CD14-positive monocyte (primary cell): ENCODE data around the gene BTN3A1. TPM values are rescaled to one million over a fixed set of nuclear protein-coding genes. Genes with fewer than 3 reads are reported as not detected.

Experiments
- DNase-seq, 3 donors: peaks; one replicate each; pipeline ENCODE4 v3.0.0-alpha.2; 2011 to 2022
- H2AFZ ChIP-seq: 2 replicates; pipeline ENCODE4 v1.6.0; 2012; ENCODE audit warnings: mild to moderate bottlenecking, low read depth, low read length, inconsistent platforms; ENCODE audit not compliant: insufficient read depth, poor library complexity, severe bottlenecking
- H3K27ac ChIP-seq, 2 donors: 1 replicate in 1 of 2; 2 replicates in 1 of 2; pipeline ENCODE4 v1.5.1; 2012 to 2013; ENCODE audit warnings: low read length in 2 of 2, control low read depth in 1 of 2, inconsistent platforms in 1 of 2, low read depth in 1 of 2, mild to moderate bottlenecking in 1 of 2
- H3K27me3 ChIP-seq, 2 donors: one replicate each; pipeline versions ENCODE4 v1.6.0 to v1.6.1; 2011 to 2013; ENCODE audit warnings: low read length in 2 of 2; ENCODE audit not compliant: control insufficient read depth in 2 of 2, insufficient read depth in 2 of 2
- H3K36me3 ChIP-seq, 2 donors: replicated peaks in 1 of 2; 1 replicate in 1 of 2; 2 replicates in 1 of 2; pipeline versions ENCODE4 v1.5.1 to v1.6.1; 2012 to 2013; ENCODE audit warnings: low read length in 2 of 2, control low read depth in 1 of 2, inconsistent platforms in 1 of 2, mild to moderate bottlenecking in 1 of 2; ENCODE audit not compliant: insufficient read depth in 2 of 2, control insufficient read depth in 1 of 2
- H3K4me1 ChIP-seq, 2 donors: 1 replicate in 1 of 2; 2 replicates in 1 of 2; pipeline versions ENCODE4 v1.5.1 to v1.6.1; 2012 to 2013; ENCODE audit warnings: low read length in 2 of 2, control low read depth in 1 of 2, inconsistent platforms in 1 of 2, mild to moderate bottlenecking in 1 of 2, moderate library complexity in 1 of 2; ENCODE audit not compliant: insufficient read depth in 2 of 2, control insufficient read depth in 1 of 2
- H3K4me2 ChIP-seq: replicated peaks from 2 replicates; pipeline ENCODE3; 2012; ENCODE audit warnings: low read length, moderate library complexity, mild to moderate bottlenecking; ENCODE audit not compliant: poor library complexity, severe bottlenecking; ENCODE audit errors: extremely low read depth
- H3K4me3 ChIP-seq, 3 experiments: fragments of 200-600 bp in 1 of 3; sonication (generic) in 1 of 3; replicated peaks in 1 of 3; 1 replicate in 2 of 3; 2 replicates in 1 of 3; pipeline ENCODE4 v1.5.1; 2011 to 2013; ENCODE audit warnings: low read length in 3 of 3, mild to moderate bottlenecking in 3 of 3, control low read depth in 2 of 3, low read depth in 2 of 3, inconsistent platforms in 1 of 3, moderate library complexity in 1 of 3
- H3K79me2 ChIP-seq: 2 replicates; pipeline ENCODE4 v1.6.0; 2012; ENCODE audit warnings: mild to moderate bottlenecking, control low read depth, inconsistent platforms, low read length, moderate library complexity; ENCODE audit not compliant: insufficient read depth
- H3K9ac ChIP-seq: 2 replicates; pipeline ENCODE4 v1.6.0; 2017; ENCODE audit warnings: low read length, mild to moderate bottlenecking; ENCODE audit not compliant: insufficient read depth, poor library complexity, severe bottlenecking
- H3K9me3 ChIP-seq, 2 donors: replicated peaks in 1 of 2; 1 replicate in 1 of 2; 2 replicates in 1 of 2; pipeline versions ENCODE4 v1.5.1 to v1.6.1; 2012 to 2013; ENCODE audit warnings: low read length in 2 of 2, control low read depth in 1 of 2; ENCODE audit not compliant: control insufficient read depth in 1 of 2, insufficient read depth in 1 of 2
- H4K20me1 ChIP-seq: 2 replicates; pipeline ENCODE4 v1.6.0; 2012; ENCODE audit warnings: mild to moderate bottlenecking, low read length, control low read depth, moderate library complexity; ENCODE audit not compliant: insufficient read depth
- H3K27ac Mint-ChIP-seq, 7 donors: one replicate each; pipeline ENCODE4 v1.8.0; 2020; ENCODE audit warnings: mild to moderate bottlenecking in 7 of 7, mixed read lengths in 7 of 7, moderate library complexity in 6 of 7, inconsistent platforms in 2 of 7
- H3K27me3 Mint-ChIP-seq, 3 donors: one replicate each; pipeline ENCODE4 v1.8.0; 2021 to 2022; ENCODE audit warnings: low read depth in 3 of 3, mild to moderate bottlenecking in 3 of 3, mixed read lengths in 3 of 3, moderate library complexity in 3 of 3, inconsistent platforms in 1 of 3
- H3K36me3 Mint-ChIP-seq, 2 donors: one replicate each; pipeline ENCODE4 v1.8.0; 2020; ENCODE audit warnings: mixed read lengths in 2 of 2, inconsistent platforms in 1 of 2, mild to moderate bottlenecking in 1 of 2
- H3K4me1 Mint-ChIP-seq: one replicate; pipeline ENCODE4 v1.8.0; 2020; ENCODE audit warnings: mild to moderate bottlenecking, mixed read lengths
- H3K4me3 Mint-ChIP-seq, 2 donors: one replicate each; pipeline ENCODE4 v1.8.0; 2020; ENCODE audit warnings: mild to moderate bottlenecking in 2 of 2, mixed read lengths in 2 of 2, moderate library complexity in 1 of 2
- H3K9me3 Mint-ChIP-seq, 7 donors: one replicate each; pipeline ENCODE4 v1.8.0; 2020 to 2022; ENCODE audit warnings: mixed read lengths in 7 of 7, mild to moderate bottlenecking in 6 of 7, moderate library complexity in 6 of 7, inconsistent platforms in 2 of 7
- WGBS: methylation state at CpG from one replicate; pipeline ENCODE4 v1.1.5; 2013; ENCODE audit warnings: missing lambda C conversion rate; ENCODE audit not compliant: insufficient coverage; 5-methylcytosine and 5-hydroxymethylcytosine counted together
- intact Hi-C, 2 donors: fragments of 100-400 bp; cut with micrococcal nuclease; formaldehyde crosslinking; loops; one replicate each; pipeline versions ENCODE4 v1.15.0 to v1.15.1; 2023
- polyA plus RNA-seq, 3 donors: library from polyadenylated mRNA; depleted of rRNA in 1 of 3; unstranded in 2 of 3; stranded (reverse) in 1 of 3; fragments of 300-500 nt in 2 of 3; fragments of >200 nt in 1 of 3; fragmentation: Illumina TruSeq in 2 of 3; gene quantifications; 1 replicate in 2 of 3; 2 replicates in 1 of 3; pipeline ENCODE4 v1.2.3, GENCODE V29; 2012 to 2021
- TF ChIP-seq, protein P1 (sequence below): fragments of 200-600 bp; IDR thresholded peaks from one replicate; pipeline ENCODE4 v1.8.0; 2022; ENCODE audit warnings: antibody characterized with exemption, mild to moderate bottlenecking

BTN3A1 gene
- polyA plus RNA-seq, 3 donors = 19.7 to 114 (median 25.1) TPM

DNA sequence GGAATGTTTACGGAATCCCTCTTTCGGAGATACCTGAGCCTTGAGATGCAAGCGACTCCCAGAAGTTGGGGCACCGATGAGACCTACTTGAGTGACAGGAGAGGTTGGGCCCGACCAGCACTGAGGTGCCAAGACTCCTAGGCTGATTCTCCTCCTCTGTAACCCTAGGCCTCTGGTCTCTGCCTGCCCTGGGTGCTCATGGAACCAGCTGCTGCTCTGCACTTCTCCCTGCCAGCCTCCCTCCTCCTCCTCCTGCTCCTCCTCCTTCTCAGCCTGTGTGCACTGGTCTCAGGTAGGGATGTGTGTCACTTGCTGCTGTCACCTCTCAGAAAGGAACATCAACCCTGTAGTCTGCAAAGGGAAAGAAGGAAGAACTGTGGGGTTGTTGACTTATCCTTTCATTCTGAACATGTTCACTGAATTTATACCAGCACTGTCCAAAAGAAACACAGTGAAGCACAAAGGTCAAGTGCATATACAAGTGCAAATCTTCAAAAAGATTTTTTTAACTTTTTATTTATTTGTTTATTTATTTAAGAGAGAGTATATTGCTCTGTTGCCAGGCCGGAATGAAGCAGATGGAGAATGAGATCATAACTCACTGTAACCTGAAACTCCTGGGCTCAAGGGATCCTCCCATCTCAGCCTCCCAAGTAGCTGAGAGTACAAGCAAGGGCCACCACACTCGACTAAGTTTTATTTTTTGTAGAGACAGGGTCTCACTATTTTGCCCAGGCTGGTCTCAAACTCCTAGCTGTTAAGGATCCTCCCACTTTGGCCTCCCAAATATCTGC is 18.3 kb upstream of the BTN3A1 start:
- peak in 1 of 3 donors; percentile 28 for DNase-seq
- TF ChIP-seq, protein P1, sequence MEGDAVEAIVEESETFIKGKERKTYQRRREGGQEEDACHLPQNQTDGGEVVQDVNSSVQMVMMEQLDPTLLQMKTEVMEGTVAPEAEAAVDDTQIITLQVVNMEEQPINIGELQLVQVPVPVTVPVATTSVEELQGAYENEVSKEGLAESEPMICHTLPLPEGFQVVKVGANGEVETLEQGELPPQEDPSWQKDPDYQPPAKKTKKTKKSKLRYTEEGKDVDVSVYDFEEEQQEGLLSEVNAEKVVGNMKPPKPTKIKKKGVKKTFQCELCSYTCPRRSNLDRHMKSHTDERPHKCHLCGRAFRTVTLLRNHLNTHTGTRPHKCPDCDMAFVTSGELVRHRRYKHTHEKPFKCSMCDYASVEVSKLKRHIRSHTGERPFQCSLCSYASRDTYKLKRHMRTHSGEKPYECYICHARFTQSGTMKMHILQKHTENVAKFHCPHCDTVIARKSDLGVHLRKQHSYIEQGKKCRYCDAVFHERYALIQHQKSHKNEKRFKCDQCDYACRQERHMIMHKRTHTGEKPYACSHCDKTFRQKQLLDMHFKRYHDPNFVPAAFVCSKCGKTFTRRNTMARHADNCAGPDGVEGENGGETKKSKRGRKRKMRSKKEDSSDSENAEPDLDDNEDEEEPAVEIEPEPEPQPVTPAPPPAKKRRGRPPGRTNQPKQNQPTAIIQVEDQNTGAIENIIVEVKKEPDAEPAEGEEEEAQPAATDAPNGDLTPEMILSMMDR = no peak
- H3K27me3 Mint-ChIP-seq = peaks cover 0 to 3% (median 0%) of the 10 kb centered on the region in 3 donors
- peaks cover 5 to 12% of the 10 kb centered on the region in 2 donors for H3K36me3 ChIP-seq
- H3K9me3 Mint-ChIP-seq = peaks cover 0 to 3% (median 0%) of the 10 kb centered on the region in 7 donors
- no peaks in the 10 kb centered on the region for H3K27me3 ChIP-seq
- peaks cover 39% of the 10 kb centered on the region for H3K79me2 ChIP-seq
- peak overlapping the region; percentile 87 for H3K9ac ChIP-seq
- H3K4me2 ChIP-seq = peak overlapping the region; percentile 94
- H3K9me3 ChIP-seq = no peaks in the 10 kb centered on the region
- H3K27ac ChIP-seq = peak overlapping the region; percentile 70 to 97
- peak overlapping the region; percentile 98 to 100 for H3K4me3 Mint-ChIP-seq
- 8% methylated on average over 5 of the region's 7 CpGs for WGBS
- H3K27ac Mint-ChIP-seq = peak overlapping the region; percentile 97 to 100 (median 99)
- H4K20me1 ChIP-seq = no peaks in the 10 kb centered on the region
- intact Hi-C loops = no loop called here
- H3K4me3 ChIP-seq = peak overlapping the region; percentile 83 to 99 (median 94)
- H3K4me1 Mint-ChIP-seq = peaks cover 47% of the 10 kb centered on the region
- peak overlapping the region; percentile 91 for H2AFZ ChIP-seq
- peaks cover 29 to 34% of the 10 kb centered on the region in 2 donors for H3K4me1 ChIP-seq
- peaks cover 13 to 17% of the 10 kb centered on the region in 2 donors for H3K36me3 Mint-ChIP-seq

DNA sequence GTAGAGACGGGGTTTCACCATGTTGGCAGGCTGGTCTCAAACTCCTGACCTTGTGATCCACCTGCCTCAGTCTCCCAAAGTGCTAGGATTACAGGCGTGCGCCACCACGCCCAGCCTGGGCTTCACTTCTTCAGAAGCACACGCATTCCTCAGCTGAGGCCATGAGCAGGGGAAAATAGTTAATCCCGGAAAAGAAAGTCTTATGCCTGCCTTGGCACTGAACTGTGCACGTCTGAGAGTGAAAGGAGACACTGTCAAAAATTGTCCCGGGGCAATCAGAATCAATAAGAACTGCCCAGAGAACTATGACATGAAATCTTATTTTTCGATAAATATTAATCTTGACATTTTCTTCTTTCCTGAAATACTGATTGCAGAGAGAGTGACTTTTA is 16.3 kb upstream of the BTN3A1 start:
- intact Hi-C loops = no loop called here
- Mint-ChIP-seq H3K27me3 (peaks cover 0 to 3% (median 1%) of the 10 kb centered on the region in 3 donors), H3K4me3 (no peak overlapping the region), H3K4me1 (peaks cover 54% of the 10 kb centered on the region), H3K9me3 (peaks cover 0 to 3% (median 0%) of the 10 kb centered on the region in 7 donors), H3K36me3 (peaks cover 27% of the 10 kb centered on the region in 2 donors), H3K27ac (peak overlapping the region in 6 of 7 donors; percentile 6 to 89 (median 86))
- H3K27me3 ChIP-seq = no peaks in the 10 kb centered on the region
- H3K79me2 ChIP-seq = peaks cover 39% of the 10 kb centered on the region
- H3K4me3 ChIP-seq = no peak overlapping the region
- peaks cover 41 to 50% of the 10 kb centered on the region in 2 donors for H3K4me1 ChIP-seq
- H3K36me3 ChIP-seq = peaks cover 5 to 13% of the 10 kb centered on the region in 2 donors
- no peaks in the 10 kb centered on the region for H3K9me3 ChIP-seq
- H3K9ac ChIP-seq = no peak overlapping the region
- WGBS = 94% methylated on average over 5 of the region's 9 CpGs
- H3K27ac ChIP-seq = peak overlapping the region; percentile 41 to 70
- no peak overlapping the region for H3K4me2 ChIP-seq
- DNase-seq = no peak
- TF ChIP-seq, protein P1 = no peak
- H2AFZ ChIP-seq = no peak overlapping the region
- peaks cover 4% of the 10 kb centered on the region for H4K20me1 ChIP-seq
